NCI-H526 treated with DMSO at 0.1 percent for 48 hours (cell line): ENCODE data around the gene GNAT1.
"Not testable (repeated sequence)": the region's sequence is repeated elsewhere in the genome, so short reads cannot be mapped to it uniquely, and the experiment has no call there.

Source experiments
- DNase-seq: peaks from one replicate; lab custom pipeline; 2025; lab: John Stamatoyannopoulos, UW

The GNAT1 gene

DNA sequence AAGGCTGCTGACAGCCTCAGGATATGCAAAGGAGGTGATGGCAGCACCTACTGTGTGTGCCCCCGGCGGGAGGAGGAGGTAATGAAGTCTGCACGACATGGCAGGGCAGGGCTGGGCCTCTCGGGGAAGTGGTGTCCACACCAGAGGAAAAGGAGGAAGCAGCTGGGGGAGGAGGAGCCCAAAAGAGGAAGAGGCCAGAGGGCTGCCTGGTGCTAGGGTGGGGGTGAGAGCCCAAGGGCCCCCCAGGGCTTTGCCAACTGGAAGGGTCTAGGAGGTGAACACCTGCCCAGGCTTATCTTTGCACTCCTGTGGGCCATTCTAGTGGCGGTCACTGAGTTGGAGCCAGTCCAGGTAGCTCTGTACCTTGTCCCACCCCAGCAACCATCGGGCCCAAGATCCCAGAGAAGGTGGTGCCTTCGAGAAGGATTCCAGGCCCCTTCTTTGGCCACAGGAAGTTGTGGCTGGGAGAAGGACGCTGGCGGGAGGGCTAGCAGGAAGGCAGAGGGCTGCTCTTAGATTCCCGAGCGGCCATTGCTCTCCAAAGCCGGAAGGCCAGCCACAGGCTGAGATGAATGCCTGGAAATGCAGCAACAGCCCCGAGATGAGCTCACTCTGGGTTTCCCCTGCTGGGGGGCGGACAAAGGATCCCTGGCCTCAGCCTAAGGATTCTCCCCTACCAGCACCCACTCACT lies 51.6 kb downstream of the GNAT1 start:
- no peak for DNase-seq

DNA sequence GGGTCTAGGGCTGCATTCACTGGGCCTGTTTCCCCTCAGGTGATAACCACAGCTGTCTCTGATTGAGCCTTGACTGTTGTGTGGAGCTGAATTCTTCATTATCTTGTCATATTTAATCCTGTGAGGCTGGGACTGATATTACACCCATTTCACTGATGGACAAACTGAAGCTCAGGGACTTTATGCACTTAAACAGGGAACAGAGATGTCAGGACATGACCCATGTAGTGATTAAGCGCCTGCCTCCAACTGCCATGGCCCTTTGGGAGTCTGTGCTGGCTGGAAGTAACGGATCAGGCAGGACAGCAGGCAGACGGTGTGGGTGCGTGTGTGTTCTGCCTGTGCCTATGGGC lies 52.1 kb downstream of the GNAT1 start:
- no peak for DNase-seq

DNA sequence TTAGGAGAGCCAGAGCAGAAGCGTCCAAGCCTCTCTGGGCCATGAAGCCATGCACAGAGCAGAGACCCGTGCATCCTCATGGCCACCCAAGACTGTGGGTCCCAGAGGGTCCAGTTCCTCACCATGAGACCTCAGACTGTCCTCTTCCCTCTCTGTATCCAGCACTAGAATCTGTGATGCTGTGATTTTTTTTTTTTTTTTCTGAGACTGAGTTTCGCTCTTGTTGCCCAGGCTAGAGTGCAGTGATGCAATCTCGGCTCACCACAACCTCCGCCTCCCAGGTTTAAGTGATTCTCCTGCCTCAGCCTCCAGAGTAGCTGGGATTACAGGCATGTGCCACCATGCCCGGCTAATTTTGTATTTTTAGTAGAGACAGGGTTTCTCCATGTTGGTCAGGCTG lies 53.4 kb downstream of the GNAT1 start:
- DNase-seq, result not testable (repeated sequence)

DNA sequence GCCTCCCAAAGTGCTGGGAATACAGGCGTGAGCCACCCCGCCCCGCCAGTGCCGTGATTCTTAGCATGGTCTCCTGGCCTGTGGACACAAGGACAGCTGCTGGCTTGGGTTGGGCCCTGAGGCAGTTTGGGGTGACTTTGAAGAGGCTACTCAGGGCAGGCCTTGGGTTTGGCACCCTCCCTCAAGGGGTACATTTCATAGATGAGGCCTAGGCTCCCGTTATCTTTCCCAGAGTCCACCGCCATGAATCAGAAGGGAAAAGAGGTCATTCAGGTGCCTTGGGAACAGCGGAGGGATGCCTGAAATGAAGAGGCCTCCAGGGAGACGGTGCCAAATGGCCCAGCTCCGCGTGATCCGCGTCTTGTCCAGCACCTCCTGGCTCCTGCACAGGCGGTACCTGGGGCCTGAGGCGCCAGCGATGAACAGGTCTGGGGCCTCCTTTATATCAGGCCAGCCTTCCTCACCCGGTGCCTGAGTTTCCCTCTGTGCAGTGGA lies 53.9 kb downstream of the GNAT1 start:
- no peak for DNase-seq

DNA sequence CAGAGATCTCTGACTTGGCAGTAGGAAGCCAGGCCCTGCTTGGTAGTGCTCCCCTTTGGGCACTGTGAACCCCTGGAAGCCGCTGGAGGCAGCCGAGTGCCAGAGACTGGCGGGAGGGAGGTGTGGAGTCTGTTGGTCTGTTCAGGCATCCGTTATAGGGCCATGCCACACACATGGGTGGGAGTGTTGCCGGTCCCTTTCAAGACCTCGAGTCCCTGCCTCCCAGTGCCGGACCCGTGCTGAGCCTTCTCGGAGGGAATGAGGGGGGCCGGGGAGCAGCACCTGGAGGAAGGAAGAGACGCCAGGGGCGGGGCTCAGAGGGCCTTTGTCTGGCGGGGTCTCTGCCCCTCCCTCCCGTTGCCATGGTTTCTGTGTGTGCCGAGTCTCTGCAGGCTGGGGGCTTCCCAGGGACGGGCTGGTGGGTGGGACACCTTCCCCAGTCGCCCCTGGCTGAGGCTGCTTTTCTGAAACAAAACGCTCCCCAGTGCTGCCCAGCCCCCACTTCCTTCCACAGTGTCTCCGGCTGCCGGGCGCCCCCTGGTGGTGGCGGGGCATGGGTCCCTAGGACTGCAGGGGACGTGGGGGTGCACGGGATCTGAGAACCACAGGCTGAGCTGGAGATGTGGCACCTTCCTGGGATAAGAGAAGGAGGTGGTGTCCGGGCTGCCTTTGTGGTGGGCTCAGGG lies 54.6 kb downstream of the GNAT1 start:
- peak; percentile 36 for DNase-seq

DNA sequence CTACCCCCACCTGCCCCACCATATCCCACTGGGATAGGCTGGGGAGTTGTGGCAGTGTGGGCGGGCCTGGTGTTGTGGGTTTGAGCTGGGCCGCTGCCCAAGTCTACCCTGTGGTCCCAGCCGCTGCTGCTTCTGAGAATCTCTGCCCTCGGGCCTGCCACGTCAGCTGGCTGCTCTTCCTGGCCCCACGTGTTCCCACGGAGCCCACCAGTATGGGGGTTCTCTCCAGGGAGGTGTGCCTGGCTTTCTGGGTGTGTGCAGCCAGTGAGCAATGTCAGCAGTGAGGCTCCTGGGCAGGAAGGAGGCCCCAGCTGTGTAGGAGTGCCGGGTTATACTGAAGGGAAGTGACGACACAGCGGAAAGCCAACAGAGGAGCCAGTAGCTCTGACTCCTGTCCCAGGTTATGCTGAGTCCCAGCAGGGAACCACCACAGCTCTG lies 55.1 kb downstream of the GNAT1 start:
- DNase-seq, result no peak
